OCI-LY3 (cell line): ENCODE measurements around the gene ZPLD1.

ENCODE experiments used
- H2AFZ ChIP-seq: fragments of 200-600, 300-600 bp; shearing (Covaris generic); 2 replicates; pipeline ENCODE4 v1.6.0; 2014; ENCODE audit warnings: antibody characterized with exemption, low read depth, low read length
- H3K27ac ChIP-seq: fragments of 200-600, 300-600 bp; sonication (generic); 2 replicates; pipeline ENCODE4 v1.5.1; 2014; ENCODE audit warnings: mild to moderate bottlenecking, low read length, moderate library complexity, mixed read lengths
- H3K27me3 ChIP-seq: fragments of 200-600, 300-600 bp; sonication (generic); 2 replicates; pipeline ENCODE4 v1.6.1; 2014; ENCODE audit warnings: low read depth, low read length, mixed read lengths
- H3K36me3 ChIP-seq: fragments of 200-600, 300-600 bp; sonication (generic); replicated peaks from 2 replicates; pipeline ENCODE3; 2014; ENCODE audit warnings: low read depth, low read length, mixed read lengths
- H3K4me1 ChIP-seq: fragments of 300-600, 200-600 bp; sonication (generic); 2 replicates; pipeline ENCODE4 v1.6.1; 2014; ENCODE audit warnings: low read length, mixed read lengths
- H3K4me2 ChIP-seq: fragments of 200-600, 300-600 bp; sonication (generic); 2 replicates; pipeline ENCODE4 v1.6.1; 2014; ENCODE audit warnings: low read length, mixed read lengths
- H3K4me3 ChIP-seq: fragments of 300-600, 200-600 bp; sonication (generic); 2 replicates; pipeline ENCODE4 v1.5.1; 2014; ENCODE audit warnings: antibody characterized with exemption, mild to moderate bottlenecking, low read length, moderate library complexity
- H3K79me2 ChIP-seq: fragments of 300-600, 200-600 bp; shearing (Covaris generic); 2 replicates; pipeline ENCODE4 v1.6.1; 2014; ENCODE audit warnings: mild to moderate bottlenecking, low read length, mixed read lengths
- H3K9ac ChIP-seq: fragments of 300-600, 200-600 bp; shearing (Covaris generic); 2 replicates; pipeline ENCODE4 v1.6.0; 2014; ENCODE audit warnings: mild to moderate bottlenecking, low read length, moderate library complexity
- H3K9me3 ChIP-seq: fragments of 200-600, 300-600 bp; shearing (Covaris generic); 2 replicates; pipeline ENCODE4 v1.6.1; 2014; ENCODE audit warnings: low read length, mixed read lengths; ENCODE audit not compliant: insufficient read depth
- H4K20me1 ChIP-seq: fragments of 200-600, 300-600 bp; sonication (generic); 2 replicates; pipeline ENCODE4 v1.6.1; 2016; ENCODE audit warnings: low read length, mixed read lengths; ENCODE audit not compliant: insufficient read depth
- CTCF ChIP-seq: fragments of 200-600, 300-600 bp; sonication (generic); IDR thresholded peaks from 2 replicates; pipeline ENCODE4 v1.5.1; 2014; ENCODE audit warnings: antibody characterized with exemption, low read length, low read depth
- EZH2phosphoT487 ChIP-seq: fragments of 200-600 bp; shearing (Covaris generic); IDR thresholded peaks from 2 replicates; pipeline ENCODE4 v1.6.1; 2018; ENCODE audit warnings: antibody characterized with exemption, mixed run types, low read depth

The ZPLD1 gene

GRCh38 chr3:102526865-102527264 lies 92.0 kb downstream of the ZPLD1 start:
- TF ChIP-seq CTCF, result no peak
- no peak for TF ChIP-seq EZH2phosphoT487
- Histone ChIP-seq H3K79me2 (no peaks in the 10 kb centered on the region), H3K4me2 (no peak overlapping the region)

GRCh38 chr3:102528727-102529126 lies 93.9 kb downstream of the ZPLD1 start:
- H3K4me1 ChIP-seq, result peaks cover 9% of the 10 kb centered on the region; the same call in 1 of the 2 replicates
- no peak overlapping the region for H3K4me2 ChIP-seq
- H2AFZ ChIP-seq, result no peak overlapping the region
- H3K79me2 ChIP-seq, result no peaks in the 10 kb centered on the region
- H3K27me3 ChIP-seq, result no peaks in the 10 kb centered on the region
- H3K36me3 ChIP-seq, result no peaks in the 10 kb centered on the region
- TF ChIP-seq EZH2phosphoT487 (no peak), CTCF (no peak)
- no peak overlapping the region for H3K4me3 ChIP-seq
- H3K9ac ChIP-seq, result no peak overlapping the region
- no peaks in the 10 kb centered on the region for H3K9me3 ChIP-seq
- no peaks in the 10 kb centered on the region for H4K20me1 ChIP-seq
- no peak overlapping the region for H3K27ac ChIP-seq

More at GRCh38 chr3:102526865-102527264, 92.0 kb downstream of the ZPLD1 start:
- Histone ChIP-seq H3K4me3 (no peak overlapping the region), H3K27ac (no peak overlapping the region), H3K9me3 (no peaks in the 10 kb centered on the region), H2AFZ (no peak overlapping the region), H3K27me3 (no peaks in the 10 kb centered on the region), H3K4me1 (peaks cover 4% of the 10 kb centered on the region; the same call in 1 of the 2 replicates), H3K36me3 (no peaks in the 10 kb centered on the region), H4K20me1 (no peaks in the 10 kb centered on the region), H3K9ac (no peak overlapping the region)
